Measurements from ENCODE around the gene TGFB1I1.
"Not testable (repeated sequence)": the region's sequence is repeated elsewhere in the genome, so short reads cannot be mapped to it uniquely, and the experiment has no call there.

Gene TGFB1I1

DNA sequence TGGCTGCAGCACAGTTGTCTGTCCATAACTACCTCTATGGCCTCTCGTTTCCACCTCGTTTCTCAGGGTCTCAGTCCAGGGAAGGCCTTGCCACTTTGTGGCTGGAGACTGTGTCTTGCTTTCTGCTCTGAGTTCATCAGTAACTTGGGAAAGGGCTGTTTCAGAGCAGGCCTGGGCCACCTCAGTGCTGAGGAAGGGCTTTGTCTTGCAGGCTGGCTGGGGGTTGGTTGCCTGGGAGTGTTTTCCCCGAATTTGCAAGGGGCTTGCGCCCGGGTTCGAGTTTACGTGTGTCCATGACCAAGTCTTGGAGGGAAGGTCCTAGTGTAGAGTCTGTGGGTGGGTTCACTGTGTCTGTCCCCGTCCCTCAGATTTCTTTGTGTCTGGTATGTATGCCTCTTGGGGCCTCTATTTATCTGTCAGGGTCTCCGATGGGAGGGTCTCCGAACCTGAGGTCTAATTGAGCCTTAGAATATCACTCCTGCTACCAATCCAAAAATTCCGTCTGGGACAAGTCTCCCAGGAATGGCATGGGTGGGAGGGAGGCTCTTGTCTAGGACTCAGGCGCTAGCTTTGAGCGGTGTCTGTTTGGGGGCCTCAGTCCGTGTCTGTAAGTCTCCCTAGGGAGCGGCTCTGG is 594 bp upstream of the TGFB1I1 start:
- no peak for DNase-seq (ENCODE audit: low read depth in 3 of 3)

DNA sequence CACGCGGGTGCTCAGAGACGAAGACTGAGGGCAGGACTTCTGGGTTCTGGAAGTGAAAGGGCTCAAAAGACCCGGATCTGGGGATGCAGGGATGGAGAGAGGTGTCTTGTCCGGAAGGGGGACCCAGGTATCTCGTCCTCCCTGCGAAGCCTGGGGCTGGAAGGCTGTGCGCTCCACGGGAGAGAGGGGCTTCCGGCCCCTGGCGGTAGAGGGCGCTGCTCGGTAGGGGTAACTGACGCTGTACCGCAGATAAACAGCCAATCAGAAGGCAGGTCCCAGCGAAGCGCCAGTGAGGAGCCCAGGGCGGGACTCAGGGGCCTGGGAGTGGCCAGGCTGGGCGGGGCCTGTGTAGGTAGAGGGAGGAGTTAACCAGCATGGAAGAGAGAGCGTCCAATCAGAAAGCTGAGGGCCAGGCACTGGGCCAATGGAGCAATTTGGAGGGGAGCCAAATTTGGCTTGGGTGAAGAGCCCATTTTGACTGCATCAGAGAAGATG is 804 bp downstream of the TGFB1I1 start:
- peak in 1 of 3 donors; percentile 51 for DNase-seq (ENCODE audit: low read depth in 3 of 3)

DNA sequence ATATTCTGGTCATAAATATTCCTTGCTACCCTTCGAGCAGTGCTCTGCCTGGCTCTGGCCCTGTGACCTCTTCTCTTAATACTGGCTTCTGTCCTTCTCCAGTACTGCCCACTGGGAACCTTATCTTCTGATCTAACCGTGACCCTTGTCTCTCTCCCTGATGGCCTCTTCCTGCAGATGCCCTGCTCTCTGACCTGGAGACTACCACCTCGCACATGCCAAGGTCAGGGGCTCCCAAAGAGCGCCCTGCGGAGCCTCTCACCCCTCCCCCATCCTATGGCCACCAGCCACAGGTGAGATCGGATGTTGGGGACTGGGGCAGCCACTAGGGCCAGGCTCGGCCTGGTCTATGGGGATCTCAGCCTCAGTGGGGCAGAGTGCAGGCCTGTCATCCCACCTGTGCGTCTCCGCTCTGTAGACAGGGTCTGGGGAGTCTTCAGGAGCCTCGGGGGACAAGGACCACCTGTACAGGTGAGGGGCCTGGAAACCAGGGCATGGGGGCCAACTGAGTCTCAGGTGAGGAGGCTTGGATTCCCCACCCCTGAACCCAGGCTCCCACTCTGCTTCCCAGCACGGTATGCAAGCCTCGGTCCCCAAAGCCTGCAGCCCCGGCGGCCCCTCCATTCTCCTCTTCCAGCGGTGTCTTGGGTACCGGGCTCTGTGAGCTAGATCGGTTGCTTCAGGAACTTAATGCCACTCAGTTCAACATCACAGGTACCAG is 1.5 kb downstream of the TGFB1I1 start:
- no peak for DNase-seq (ENCODE audit: low read depth in 3 of 3)

DNA sequence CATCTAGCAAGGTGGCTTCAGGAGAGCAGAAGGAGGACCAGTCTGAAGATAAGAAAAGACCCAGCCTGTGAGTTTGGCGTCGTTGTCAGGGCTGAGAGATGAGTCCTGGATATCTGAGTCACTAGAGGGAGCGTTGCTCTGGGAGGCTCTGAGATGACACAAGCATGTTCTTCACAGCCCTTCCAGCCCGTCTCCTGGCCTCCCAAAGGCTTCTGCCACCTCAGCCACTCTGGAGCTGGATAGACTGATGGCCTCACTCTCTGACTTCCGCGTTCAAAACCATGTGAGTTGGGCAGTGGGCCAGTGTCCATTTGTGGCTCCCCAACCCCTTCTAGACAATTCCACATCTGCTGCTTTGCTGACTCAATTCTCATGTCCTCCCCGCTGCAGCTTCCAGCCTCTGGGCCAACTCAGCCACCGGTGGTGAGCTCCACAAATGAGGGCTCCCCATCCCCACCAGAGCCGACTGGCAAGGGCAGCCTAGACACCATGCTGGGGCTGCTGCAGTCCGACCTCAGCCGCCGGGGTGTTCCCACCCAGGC is 2.3 kb downstream of the TGFB1I1 start:
- no peak for DNase-seq (ENCODE audit: low read depth in 3 of 3)

DNA sequence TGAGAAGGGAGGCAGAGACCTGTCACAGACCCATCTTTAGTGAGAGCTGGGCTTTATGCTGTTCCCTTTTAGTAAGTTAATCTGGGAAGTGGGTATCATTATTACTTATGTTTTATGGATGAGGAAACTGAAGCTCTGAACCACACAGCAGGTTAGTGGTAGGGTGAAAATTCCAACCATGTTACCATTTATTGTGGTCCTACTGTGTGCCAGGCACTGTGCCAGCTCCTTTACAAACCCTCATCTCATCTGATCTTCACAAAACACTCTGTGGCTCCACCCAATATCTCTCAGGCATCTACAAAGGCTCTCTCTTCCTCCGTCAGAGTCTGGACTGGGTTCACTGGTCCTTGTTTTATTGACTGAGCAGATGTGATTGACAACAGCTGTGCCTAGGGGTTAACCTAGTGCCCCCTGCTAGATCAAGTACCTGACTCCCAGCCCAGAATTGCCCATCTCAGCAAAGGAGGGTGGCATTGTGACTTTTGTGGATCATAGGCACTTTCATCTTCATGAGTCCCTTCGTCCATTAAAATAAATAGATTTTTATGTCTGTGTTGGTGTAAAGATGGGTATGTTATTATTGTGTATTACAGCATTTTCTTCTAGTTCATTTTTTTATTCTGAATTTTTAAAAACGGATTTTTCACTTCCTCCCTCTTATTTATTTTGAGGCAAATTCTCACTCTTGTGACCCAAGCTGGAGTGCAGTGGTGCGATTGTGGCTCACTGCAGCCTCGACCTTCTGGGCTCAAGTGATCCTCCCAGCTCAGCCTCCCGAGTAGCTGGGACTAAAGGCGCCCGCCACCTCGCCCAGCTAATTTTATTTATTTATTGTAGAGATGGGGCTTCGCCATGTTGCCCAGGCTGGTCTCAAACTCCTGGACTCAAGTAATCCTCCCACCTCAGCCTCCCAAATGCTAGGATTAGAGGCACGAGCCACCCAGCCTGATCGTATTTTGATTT is 3.1 kb downstream of the TGFB1I1 start:
- DNase-seq (ENCODE audit: low read depth in 3 of 3) = no peak

DNA sequence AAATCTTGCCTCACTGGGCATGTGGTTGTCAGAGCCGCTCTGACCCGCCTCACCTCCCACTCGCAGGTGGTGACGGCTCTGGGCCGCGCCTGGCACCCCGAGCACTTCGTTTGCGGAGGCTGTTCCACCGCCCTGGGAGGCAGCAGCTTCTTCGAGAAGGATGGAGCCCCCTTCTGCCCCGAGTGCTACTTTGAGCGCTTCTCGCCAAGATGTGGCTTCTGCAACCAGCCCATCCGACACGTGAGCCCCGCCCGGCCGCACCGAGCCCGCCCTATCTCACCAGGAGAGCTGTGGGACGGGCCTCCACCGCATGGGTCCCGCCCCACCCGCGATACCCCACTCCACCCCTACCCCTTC is 4.0 kb downstream of the TGFB1I1 start:
- no peak for DNase-seq (ENCODE audit: low read depth in 3 of 3)

DNA sequence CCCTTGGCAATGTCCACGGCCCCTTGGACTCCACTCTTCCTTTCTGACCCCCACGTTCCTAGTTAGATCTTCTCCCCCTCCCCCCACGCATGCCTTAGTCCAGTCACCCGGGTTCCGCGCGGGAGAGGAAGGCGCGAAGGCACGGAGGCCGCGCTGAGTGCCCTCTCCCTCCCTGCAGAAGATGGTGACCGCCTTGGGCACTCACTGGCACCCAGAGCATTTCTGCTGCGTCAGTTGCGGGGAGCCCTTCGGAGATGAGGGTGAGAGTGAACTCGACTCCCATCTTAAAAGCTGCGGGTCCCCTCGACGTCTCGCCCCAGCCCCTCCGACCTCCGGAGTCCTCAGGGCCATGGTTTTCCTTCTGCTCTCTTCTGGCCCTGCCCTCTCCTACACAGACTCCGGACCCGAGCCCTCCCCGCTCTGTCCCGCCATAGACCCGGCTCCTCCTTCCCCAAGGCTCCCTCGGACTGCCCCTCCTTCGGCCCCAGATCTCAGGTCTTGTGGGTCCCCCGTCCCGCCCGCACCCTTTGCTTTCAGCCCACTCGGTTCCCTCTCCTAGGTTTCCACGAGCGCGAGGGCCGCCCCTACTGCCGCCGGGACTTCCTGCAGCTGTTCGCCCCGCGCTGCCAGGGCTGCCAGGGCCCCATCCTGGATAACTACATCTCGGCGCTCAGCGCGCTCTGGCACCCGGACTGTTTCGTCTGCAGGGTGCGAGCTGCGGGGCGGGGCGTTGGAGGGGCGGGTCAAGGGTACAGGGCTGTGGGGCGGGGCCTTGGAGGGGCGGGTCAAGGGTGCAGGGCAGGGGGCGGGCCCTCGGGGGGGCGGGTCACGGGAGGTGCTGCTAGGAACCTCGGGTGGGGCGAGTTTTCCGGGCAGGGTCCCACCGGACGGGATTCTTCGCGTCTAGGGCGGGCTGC is 4.6 kb downstream of the TGFB1I1 start:
- peak; percentile 79 to 98 (median 81) for DNase-seq (ENCODE audit: low read depth in 3 of 3)

DNA sequence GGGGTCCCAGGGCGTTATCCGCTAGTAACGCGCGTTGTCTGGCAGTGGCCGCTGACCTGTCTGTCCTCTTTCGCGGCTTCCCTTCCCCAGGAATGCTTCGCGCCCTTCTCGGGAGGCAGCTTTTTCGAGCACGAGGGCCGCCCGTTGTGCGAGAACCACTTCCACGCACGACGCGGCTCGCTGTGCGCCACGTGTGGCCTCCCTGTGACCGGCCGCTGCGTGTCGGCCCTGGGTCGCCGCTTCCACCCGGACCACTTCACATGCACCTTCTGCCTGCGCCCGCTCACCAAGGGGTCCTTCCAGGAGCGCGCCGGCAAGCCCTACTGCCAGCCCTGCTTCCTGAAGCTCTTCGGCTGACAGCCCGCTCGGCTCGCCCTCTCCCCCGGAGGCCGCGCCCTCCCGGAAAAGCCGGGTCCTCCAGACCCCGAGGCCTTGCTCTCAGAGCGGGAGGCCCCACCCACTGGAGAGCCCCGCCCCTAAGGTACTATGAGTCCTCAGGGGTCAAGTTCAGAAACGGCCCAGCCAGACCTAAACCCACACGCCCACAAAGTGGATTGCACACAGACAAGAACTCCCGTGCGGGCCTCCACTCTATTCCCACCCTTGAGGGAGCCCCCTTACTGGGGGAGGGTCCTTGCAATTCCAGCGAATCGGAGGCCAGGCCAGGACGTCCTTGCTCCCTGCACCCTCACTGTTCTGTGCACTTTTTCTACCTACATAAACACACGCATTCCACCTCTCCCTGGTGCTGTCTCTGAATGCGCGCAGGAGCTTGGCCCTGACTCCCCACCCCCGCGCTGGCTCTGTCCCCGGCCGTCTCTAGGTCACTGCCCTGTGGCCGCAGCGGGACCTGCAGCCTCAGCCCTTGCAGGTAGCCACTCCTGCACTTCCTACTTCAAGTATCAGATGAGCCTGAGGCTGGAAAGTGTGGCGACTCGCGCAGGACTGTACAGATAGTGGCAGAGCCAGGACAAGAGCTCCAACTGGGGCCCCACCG is 5.6 kb downstream of the TGFB1I1 start:
- DNase-seq (ENCODE audit: low read depth in 3 of 3) = peak in 1 of 3 donors; percentile 16

DNA sequence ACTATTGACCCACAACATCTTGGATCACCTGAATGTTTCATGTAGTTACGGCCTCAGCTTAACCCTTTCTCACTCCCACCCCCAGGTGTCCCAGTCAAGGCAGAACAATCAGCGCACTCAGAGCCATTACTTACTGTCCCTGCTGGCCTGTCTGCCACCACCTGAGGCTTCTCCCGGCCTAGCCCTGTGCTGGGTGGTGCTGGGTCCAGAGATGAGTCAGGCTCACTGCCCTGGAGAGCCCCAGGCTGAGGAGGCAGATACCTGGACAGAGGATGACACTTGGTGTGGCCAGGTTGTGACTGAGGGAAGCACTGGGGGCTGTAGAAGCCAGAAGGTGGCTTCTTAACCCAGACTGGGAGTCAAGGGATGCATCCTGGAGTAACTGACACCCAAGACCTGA is 7.0 kb downstream of the TGFB1I1 start:
- DNase-seq (ENCODE audit: low read depth in 3 of 3) = no peak

DNA sequence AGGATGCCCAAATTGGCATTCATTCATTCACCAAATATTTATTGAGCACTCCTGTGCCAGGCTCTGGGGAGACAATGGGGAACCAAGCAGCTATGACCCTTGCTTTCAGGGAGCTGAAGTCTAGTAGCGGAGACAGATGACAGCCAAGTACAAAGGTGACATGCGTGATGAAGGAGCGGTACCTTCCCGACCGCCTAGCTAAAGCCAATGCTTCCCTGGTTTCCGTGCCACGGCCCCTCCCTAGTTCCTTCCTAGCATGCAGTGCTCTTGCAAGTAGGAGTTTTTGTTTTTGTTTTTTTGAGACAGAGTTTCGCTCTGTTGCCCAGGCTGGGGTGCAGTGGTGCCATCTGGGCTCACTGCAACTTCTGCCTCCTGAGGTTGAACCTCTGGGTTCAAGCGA is 7.8 kb downstream of the TGFB1I1 start:
- DNase-seq (ENCODE audit: low read depth in 3 of 3) = no peak

DNA sequence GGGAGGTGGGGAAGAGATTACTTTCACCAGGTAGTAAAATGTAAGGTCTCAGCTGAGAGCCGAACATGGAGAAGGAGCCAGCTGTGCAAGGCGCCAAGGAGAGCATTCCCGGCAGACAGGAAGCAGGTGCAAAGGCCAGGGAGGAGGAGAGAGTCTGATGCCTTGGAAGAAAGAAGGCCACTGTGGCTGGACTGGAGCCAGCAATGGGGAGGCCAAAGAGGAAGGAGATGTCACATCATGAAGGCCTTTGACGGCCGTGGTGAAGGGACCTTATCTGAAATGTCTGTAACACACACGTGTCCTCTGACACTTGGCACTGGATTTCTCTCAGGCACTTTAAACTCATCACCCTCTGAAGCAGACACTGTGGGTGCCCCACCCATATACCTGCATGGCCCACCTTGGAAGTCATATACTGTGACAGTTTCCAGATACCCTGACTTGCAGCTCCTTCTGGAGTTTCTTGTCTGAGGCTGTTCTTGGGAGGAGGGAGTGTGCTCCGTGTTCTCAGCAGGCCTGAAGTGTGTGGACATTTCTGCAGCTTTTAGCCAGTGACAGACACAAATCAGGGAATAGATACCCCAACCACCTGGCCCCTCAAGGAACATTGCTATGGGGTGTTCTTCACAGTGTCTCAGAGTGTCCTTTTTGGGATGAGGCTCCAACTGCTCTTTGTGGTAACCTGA is 9.0 kb downstream of the TGFB1I1 start:
- DNase-seq (ENCODE audit: low read depth in 3 of 3) = no peak

DNA sequence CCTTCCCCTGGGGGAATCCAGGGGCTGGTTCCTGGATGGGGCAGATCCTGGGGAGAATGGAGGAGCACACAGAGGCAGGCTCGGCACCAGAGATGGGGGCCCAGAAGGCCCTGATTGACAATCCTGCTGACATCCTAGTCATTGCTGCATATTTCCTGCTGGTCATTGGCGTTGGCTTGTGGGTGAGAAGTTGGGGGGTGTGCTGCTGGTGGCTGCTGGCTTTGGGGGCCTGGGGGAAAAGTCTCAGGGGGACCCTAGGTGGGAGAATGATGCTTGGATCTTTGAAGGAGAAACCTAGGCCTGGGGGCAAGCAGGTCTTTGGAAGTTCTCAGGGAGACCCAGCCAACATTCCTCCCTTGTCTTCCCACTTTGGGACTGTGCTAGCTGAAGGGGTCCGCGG is 11.1 kb downstream of the TGFB1I1 start, which contains the start of gene SLC5A2:
TSS of gene SLC5A2 (plus strand) at position 43 of the 400 bp plus-strand sequence. CDS start at position 57, 14 bp downstream.
- no peak for DNase-seq (ENCODE audit: low read depth in 3 of 3)

DNA sequence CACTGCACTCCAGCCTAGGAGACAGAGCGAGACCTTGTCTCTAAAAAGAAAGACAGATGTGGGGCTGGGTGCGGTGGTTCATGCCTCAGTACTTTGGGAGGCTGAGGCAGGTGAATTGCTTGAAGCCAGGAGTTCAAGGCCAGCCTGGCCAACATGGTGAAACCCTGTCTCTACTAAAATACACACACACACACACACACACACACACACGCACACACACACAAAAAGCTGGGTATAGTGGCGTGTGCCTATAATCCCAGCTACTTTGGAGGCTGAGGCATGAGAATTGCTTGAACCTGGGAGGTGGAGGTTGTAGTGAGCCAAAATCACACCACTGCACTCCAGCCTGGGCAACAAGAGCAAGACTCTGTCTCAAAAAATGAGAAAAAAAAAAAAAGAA is 12.1 kb downstream of the TGFB1I1 start:
- DNase-seq (ENCODE audit: low read depth in 3 of 3) = not testable (repeated sequence)

DNA sequence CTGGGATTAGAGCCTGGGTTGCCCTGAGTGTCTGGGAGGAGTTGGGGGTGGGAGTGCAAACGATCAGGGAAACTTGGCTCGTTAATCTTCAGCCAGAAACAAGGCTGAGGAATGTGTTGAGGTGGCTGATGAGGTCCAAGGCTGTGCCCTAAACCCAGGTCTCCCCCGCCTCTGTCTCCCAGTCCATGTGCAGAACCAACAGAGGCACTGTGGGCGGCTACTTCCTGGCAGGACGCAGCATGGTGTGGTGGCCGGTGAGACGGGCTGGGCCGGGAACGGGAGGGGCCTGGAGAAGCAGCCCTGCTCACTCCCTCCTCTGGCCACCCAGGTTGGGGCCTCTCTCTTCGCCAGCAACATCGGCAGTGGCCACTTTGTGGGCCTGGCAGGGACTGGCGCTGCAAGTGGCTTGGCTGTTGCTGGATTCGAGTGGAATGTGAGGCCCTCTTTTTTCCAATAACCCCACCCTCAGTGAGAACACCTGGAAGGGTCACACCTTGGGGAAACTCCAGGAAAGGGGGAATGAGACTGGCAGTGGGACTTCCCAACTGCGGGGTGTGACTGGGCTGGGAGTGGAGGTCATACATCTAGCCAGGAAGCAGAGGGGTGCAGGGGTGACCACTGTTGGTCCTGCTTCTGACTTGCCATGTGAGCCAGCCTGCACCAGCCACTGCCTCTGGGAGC is 12.7 kb downstream of the TGFB1I1 start:
- no peak for DNase-seq (ENCODE audit: low read depth in 3 of 3)

DNA sequence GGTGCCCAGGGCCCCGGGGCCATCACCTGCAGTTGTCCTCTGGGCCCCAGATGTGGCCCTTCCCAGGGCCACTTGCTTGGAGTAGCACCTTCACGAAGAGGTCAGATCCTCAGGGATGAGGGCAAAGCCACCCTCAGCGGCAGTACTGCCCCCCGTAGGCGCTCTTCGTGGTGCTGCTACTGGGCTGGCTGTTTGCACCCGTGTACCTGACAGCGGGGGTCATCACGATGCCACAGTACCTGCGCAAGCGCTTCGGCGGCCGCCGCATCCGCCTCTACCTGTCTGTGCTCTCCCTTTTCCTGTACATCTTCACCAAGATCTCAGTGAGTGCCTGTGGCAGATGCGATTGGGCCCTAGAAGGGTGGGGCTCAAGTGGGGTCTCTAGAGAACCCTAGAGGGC is 13.6 kb downstream of the TGFB1I1 start:
- no peak for DNase-seq (ENCODE audit: low read depth in 3 of 3)

DNA sequence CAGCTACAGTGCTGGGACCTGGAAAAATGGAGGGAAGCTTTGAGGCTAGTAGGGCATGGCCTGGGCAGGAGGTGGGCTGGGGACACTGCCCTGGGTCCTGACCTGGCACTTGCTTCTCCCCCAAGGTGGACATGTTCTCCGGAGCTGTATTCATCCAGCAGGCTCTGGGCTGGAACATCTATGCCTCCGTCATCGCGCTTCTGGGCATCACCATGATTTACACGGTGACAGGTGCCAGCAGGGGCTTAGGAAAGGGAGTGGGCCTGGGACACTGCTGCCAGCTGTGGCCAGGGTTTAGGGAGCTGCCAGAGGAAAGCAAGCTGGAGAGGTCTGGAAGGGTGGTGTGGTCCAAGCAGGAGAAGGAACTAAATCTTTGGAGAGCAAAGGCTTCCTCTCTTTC is 14.1 kb downstream of the TGFB1I1 start:
- DNase-seq (ENCODE audit: low read depth in 3 of 3) = no peak

DNA sequence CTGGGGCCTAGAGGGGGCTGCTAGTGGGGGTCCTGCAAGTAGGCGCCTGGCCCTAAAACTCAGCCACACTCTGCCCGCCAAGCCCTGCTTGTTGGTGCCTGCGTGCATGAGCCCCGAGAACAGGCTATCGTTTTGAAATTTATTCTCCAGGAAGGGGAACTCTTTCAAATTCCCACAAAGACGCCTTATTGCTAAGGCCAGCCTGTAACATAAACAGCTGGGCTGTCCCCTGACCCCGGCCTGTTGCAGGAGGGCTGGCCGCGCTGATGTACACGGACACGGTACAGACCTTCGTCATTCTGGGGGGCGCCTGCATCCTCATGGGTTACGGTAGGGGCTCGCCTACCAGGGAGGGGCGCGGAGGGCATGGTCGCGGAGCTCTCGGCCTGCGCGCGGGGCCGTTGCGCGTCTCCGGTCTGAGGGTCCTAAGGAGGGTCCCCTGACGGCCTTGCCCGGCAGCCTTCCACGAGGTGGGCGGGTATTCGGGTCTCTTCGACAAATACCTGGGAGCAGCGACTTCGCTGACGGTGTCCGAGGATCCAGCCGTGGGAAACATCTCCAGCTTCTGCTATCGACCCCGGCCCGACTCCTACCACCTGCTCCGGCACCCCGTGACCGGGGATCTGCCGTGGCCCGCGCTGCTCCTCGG is 15.2 kb downstream of the TGFB1I1 start:
- DNase-seq (ENCODE audit: low read depth in 3 of 3) = no peak

Data from stimulated activated CD4-positive, alpha-beta T cell treated with anti-CD3 and anti-CD28 coated beads, TNF-alpha, amount 100 ng/mL, for 48 hours (primary cell).